Stromal cell of bone marrow (primary cell): ENCODE results near the gene PTPRCAP.

Experiments
- DNase-seq: peaks from one replicate; pipeline ENCODE4 v3.0.0-alpha.2; 2012; ENCODE audit warnings: low read depth

PTPRCAP gene

DNA sequence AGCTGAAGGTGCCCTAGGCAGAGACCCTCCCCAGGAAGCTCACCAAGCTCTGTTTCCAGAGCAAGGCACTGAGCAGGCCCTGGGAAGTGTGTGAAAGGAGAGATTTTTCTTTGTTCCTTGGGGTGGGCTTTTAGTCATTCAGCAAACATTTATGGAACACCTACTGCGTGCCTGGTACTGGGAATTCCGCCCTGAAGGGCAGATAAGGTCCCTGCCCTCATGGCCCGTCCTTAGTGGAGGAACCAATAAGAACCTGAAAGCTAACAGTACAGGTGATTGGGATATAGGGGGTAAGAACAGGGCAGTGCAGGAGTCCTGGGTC is 27.7 kb upstream of the PTPRCAP start:
- no peak for DNase-seq

DNA sequence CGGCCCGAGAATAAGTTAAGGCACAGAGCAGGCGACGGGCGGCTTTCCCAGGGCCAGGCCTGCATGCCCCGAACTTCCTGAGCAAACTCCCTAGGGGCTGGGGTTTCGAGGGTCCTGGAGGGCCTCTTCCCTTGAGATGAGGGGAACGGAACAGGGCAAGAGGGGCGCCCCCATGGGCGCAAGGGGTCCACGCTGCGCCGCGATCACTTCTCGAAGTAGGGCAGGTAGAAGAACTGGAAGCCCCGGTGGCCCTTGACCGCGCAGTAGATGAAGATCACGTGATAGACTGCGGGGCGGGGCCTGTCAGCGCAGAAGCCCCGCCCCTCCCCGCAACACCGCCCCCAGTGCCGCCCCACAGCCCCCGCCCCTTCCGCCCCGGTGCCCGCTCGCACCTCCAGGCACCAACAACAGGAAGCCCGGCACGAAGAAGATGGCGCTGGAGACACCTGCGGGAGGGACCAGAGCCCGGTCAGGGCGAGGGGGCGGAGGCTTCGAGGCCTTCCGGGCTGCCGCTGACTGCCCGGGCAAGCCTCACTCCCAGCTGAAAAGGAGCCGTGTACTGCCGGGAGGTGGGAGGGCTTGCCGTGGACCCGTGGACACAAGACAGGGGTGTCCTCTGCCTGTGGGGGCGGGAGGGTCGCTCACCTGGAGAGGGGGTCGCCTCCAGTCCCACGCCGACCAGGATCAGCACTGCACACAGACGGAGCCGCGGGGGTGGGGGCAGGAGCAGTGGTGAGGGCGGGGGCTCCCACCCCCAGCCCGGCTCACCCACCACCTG is 27.1 kb upstream of the PTPRCAP start:
- DNase-seq = peak; percentile 25

DNA sequence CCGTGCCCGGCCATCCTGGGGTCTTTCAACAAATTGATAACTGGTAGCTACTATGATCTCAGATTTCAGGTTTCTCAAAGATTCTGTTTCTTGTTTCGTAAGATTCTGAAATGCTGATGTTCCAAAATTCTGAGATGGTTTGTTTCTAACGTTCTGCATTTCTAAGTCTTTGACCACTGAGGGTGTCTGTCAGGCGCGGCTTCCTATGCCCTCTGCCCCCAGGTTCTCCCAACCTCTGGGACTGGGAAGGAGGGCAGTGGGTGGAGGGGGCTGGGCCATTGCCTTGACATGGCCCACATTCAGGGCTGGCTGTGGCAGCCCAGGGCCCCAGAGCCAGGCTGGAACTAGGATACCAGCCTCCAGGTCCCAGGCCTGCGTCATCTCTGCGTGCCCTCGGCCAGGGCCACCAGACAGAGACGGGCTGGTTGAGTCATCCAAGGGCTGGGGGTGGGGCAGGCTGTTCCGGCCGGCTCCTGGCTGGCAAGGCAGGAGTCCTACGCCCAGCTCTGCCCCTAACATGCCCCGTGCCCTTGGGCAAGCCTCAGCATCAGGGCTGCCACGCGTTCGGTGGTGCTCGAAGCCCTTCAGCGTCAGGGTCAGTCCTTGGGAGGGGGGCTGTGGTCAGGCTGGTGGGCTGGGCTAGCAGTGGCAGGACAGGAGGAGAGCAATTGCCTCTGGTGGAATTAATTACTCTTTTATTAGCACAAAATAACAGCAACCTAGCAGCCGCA is 26.4 kb upstream of the PTPRCAP start:
- DNase-seq = no peak

DNA sequence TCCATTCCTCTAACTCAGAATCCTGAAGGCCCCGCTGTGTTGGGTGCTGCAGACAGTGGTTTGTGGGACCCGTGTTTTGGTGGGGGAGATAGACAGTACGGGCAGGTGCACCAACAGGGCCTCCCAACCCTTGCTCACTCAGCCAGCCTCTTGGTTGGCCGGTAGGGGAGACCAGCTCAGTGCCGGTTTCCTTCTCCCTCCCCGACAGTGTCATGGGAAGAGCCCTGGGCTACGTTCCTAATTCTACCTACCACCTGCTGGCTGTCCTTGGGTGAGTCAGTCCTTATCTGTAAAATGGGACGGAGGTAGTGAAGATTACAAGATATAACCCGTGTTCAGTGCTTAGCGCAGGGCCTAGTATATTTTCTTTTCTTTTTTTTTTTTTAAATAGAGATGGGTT is 25.7 kb upstream of the PTPRCAP start:
- no peak for DNase-seq

DNA sequence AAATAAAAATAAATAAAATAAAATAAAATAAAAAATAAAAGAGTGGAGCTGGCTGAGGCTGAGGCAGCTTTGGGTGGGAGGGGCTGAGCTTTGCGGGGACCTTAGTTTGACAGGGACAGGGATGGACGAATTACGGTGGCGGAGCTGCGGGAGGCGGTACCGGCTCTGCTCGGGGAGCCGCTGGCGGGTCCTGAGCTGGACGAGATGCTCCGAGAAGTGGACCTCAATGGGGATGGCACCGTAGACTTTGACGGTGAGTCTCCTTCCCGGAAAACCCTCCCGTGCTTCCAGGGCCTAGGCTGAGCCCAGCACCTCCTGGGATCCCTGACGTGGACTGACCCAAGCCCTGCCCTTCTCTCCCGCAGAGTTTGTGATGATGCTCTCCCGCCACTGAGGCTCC is 20.8 kb upstream of the PTPRCAP start:
- DNase-seq = no peak

DNA sequence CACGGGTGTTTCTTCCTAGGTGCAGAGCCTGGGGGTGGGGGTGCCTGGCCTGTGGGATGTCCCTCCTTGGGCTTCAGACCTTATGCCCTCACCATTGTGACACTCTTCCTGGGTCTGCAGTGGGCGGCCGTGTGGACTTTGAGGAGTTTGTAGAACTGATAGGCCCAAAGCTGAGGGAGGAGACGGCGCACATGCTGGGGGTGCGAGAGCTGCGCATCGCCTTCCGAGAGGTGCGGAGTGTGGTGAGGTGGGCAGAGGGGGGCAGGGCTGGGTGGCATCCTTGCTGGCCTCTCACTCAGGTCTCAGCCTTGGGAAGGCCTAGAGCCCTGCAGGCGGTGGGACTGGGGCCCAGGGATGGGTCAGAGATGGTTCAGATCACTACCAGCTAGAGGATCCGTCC is 20.0 kb upstream of the PTPRCAP start:
- no peak for DNase-seq

DNA sequence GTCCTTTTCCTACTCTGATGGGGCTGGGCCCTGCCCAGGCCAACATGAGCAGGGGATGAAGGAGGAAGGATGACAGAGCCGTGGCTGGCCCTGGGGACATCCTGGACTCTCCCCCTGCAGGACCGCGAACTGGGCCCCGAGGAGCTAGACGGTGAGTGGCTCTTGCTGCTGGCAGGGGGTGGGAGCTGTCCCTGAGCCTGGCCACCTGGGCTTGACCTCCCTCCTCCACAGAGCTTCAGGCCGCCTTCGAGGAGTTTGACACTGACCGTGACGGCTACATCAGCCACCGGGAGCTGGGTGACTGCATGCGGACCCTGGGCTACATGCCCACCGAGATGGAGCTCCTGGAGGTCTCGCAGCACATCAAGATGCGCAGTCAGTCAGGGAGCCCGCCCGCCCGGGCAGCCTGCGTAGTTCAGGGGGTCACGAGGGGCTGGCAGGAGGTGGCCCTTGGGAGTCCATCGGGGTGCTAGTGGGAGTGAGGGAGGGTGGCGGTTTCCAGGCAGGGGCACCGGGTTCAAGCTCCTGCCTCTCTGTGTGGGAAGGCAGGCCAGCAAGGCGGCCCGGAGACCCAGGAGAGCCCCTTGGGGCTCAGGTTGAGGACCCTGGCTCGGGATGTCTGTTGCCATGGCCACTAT is 18.7 kb upstream of the PTPRCAP start:
- DNase-seq = no peak

DNA sequence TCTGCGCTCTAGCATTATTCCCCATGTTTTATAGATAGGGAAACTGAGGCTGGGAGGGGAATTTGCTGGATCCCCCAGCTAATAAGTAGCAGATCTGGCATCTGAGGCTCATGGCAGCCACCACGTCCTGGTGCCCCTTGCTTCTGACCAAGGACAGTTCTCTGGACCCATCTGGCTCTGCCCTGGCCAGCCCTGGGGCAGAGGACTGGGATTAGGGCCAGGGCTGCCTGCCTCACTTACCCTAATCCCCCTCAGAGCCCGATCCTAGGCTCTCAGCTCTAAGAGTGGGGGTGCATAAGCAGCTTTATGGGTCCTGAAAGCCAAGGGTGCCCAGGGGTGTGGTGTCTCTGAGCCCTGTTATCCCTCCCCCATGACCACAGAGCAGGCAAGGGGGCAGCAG is 17.6 kb upstream of the PTPRCAP start, which contains the start of gene CABP4:
CABP4 (plus strand) TSS at position 301 of the 400 bp plus-strand sequence; CDS start at position 371, 70 bp downstream.
- DNase-seq = no peak

DNA sequence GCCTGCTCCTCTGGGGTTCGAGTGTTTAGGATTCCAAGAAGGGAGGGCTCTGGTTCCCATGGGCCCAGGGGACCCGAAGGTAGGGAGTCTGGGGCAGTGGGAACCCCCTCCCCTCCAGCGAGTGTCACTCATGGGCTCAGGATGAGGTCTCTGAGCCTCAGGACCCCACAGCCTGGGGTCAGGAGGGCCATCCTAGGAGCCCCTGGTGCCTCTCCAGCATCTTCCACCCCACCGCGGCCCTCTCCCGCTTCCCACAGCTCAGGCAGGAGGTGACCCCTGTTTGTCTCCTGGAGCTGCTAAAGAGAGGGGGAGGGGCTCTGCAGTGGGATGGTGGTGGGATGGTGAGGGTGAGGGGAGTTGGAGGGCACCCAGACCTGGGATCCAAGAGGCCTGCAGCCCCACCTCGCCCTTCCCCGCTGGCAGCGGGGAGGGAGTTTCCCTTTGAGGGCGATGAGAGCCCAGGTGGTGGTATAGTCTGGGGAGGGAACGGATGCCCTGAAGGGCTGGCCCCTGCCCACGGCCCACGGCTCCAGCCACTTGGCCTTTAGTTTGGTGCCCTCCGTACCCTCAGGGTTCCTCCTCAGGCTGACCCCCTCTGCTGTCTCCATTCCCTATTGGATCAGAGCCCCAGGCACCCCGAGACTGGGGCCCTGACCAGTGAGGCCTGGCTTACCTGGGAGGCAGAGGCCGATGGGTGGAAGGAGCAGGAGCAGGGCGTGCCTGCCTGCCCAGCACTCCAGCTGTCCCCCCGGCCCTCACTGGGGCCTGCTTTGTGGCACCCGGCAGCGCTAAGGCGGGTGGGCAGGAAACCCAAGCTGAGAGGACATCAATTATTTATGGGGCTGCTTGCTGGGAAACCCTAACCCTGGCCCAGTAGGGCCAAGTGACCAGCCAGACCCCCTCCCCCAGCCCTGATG is 16.6 kb upstream of the PTPRCAP start:
- no peak for DNase-seq

DNA sequence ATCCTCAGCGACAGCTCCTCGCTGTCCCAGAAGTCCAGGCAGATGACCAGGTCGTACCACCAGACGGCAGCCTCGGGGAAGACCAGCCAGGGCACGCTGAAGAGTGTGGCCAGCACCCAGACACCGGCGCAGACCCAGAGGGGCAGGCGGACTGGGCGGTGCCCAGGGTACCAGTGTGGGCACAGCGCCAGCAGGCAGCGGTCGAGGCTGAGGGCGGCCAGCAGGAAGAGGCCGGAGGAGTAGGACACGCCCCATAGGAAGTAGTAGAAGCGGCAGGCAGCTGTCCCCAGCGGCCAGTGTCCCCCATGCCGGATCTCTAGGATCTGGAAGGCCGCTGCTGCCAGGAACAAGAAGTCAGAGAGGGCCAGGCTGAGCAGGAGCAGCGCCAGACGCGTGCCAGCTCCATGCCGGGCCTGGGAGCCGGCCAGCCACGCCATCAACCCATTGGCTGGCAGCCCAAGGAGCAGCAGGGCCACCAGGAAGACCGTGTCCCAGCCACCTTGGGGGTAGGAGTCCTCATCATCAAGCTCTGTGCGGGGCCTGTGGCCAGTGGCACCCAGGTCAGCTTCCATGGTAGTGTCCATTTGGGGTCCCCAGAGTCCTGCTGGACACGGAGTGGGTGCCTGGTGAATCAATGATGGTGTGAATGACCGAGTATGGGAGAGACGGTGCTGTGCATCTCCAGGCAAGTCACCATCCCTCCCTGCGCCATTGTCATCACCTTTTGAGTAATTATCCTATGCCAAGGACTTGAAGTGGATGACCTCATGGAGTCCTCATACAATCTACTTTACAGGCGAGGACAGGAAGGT is 14.9 kb upstream of the PTPRCAP start, which contains the start of gene GPR152:
GPR152 (minus strand) TSS at position 589 of the 812 bp plus-strand sequence; CDS start at position 584, 5 bp downstream.
- DNase-seq = no peak

DNA sequence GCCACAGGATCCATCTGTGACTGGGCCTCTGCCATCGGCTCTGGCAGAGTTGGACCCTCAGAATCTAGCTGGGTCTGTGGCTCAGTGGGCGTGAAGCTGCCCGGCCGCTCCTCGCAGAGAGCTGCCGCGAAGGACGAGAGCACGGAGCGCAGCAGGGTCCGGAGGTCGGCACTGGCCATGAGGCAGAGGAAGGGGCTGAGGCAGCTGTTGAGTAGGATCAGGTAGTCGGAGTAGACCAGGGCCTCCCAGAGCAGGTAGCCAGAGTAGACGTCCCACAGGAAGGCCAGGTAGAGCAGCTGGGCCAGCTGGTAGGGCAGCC is 14.1 kb upstream of the PTPRCAP start:
- no peak for DNase-seq

DNA sequence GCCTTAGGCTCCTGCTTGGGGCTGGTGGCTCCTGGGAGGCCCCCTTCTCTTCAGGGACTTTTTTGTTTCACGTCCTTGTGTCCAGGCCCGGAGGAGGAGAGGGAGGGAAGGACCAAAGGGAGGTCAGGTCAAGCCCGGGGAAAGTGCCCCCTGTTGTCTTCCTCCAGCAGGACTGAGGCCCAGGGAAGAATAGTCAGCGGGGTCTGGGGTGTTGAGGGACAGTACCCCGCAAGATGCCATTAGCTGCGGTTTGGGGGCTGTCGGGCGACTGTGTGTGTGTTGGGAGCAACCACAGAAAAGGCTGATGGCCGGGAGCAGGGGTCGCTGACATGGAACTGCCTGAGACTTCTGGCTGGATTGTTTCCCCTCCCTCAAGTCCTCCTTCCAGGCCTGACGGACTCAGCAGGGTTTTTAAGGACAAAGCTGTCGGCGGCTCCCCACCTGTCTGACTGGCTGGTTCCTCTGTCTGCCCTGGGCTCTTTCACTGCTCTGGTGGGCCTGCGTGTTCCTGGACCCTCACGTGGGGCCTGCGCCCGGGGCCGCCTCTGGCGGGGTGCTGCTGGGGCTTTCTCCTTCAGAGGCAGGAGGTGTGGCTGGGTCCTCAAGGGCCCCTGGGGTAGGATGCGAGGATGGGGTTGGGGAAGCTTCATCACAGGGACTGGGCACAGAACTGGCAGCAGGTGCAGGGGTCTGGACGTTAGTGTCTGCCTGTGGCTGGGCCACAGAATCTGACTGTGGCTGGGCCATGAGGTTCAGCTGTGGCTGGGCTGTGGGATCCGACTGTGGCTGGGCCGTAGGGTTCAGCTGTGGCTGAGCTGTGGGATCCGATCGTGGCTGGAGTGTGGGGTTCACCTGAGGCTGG is 13.5 kb upstream of the PTPRCAP start:
- no peak for DNase-seq

DNA sequence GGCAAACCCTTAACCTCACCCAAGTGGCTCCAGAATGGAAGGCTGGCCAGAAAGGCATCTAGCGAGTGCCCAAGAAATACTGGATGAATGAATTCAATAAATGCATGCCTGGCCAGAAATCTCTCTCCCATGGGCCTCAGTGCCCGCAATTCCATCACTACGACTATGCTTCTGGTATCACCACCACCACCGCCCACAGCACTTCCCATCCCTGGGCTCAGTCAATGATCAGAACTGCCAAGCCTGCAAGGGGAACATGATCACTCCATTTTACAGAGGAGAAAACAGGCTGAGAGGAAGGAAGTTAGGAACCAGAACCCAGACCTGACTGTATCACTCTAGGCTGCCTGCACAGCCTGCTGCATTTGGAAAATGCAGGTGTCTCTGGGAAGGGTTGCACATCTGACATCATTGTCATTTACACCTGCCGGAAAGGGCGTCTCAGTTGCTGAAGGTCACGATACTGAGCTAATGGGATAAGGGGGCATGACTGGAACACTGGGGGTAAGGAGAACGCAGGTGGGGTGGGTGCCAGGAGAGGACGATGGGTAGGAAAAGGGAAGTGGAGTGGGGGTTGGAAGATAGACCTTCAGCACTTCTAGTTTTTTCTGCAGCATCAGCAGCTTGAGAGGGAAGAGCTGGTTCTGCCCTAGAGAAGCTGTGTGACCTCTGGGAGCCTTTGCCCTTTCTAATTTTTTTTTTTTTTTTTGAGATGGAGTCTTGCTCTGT is 11.8 kb upstream of the PTPRCAP start:
- no peak for DNase-seq

DNA sequence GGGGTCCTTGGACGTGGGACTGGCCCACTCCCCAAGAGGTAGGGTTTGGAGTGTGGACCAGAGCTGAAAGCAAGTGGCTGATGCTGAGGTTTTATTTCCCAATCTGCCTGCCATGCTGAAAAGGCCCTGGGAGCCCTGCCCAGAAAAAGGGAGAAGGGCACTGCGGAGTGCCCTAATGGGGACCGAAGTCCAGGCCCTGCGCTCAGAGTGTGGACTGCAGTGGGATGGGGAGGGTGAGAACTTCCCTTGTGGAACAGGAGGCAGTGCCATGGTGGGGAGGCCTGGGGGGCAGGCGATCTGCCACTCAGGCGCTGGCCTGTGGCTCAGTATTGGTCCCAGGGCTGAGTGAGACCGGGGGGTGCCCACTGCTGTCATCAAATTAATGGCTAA is 10.7 kb upstream of the PTPRCAP start:
- no peak for DNase-seq

DNA sequence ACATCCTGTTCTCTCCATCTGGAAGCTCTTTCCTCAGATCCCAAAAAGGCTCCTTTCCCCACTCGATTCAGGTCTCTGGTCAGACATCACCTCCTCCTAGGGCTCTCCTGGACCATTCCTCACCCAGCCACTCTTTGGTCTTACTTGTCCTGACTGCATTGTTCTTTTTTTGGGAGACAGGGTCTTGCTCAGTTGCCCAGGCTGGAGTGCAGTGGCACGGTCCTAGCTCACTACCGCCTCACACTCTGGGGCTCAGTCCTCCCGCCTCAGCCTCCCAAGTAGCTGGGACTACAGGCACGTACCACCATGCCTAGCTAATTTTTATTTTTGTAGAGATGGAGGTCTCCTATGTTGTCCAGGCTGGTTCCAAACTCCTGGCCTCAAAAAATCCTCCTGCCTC is 8.0 kb upstream of the PTPRCAP start:
- DNase-seq = no peak

DNA sequence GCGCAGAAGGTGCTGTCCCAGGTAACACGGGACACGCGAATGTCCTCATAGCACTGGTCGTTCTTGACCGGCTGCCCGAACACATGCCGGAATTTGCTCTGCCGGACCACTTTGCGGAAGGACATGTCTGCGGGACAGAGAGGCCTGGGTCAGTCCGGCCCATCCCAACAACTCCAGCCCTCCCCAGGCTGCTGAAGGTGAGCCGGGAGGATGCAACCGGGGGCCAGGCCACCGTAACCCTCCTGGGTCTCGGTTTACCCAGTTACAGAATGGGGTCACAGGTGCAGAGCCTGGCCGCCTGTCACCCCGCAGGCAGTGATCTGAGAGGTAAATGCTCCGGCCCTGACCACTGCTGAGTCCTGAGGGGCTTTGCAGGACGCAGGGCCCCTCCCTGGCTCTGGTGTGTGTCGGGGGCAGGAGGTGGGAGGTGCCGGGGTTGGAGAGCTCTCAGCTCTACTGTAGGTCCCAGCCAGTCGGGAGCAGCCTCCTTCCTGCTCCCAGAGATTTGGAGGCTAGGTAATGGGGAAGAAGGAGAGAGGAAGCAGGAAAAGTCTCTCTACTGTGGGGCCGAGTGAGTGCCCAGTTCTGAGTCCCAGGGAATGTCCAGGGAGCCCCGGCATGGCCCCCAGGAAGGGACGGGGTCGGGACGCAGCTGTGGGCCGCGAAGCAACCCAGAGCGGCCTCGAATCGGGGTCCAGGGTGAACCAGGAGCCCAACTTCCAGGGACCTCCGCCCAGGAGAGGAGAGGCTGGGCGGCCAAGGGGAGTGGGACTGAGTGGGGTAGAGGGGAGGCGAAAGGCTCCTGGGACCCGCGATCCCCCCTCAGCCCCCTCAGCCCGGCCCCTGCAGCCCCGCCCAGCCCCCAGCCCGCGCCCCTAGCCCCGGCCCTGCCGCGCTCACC is 5.3 kb upstream of the PTPRCAP start:
- no peak for DNase-seq

DNA sequence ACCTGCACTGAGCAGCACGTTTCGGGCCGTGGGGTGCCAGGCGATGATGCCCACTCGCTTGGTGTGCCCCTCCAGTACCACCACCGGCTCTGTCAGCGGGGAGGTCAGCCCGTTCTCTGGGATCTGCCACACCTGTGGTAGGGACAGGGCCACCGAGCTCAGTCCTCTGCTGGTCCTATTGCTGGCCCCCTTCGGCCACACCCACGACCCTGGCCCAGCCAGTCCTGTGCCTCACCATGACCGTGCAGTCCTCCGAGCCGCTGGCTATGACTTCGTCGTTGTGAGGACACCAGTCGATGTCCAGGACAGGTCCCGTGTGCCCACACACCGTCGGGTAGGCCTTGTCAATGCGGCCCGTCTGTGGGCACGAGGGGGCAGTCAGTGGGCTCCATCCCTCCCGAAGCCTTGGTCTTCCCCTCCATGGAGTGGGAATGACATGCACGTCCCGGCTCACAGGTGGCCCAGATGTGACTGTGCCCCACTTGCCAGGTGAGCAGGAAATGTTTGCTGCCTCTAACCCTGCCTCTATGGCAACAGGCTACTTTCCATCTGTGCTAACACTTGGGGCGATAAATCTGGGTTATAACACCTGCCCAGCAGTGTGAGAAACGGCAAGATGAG is 4.4 kb upstream of the PTPRCAP start:
- DNase-seq = no peak

DNA sequence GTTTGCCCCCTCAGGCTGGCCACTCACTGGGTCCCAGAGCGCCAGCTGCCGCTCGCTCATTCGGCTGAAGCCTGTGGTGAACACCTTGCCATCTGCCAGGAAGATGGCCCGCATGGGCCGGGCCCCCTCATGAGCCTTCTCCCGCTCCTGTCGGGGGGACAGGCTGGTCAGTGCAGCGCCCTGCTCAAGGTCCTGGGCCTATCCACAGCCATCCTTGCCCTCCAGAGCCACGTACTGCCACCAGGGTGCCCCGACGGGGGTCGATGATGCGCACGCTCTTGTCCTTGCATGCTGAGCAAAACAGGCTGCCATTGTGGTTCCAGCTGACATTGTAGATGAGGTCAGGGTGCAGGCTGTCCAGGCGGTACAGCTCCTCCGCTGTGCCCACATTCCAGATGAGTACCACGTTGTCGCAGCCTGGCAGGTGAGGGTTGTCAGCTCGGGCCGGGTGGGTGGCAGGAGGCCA is 3.6 kb upstream of the PTPRCAP start:
- DNase-seq = no peak
